KMS-11 (cell line): Measurements from ENCODE around the gene GGA1.
"Not testable (repeated sequence)": the region's sequence is repeated elsewhere in the genome, so short reads cannot be mapped to it uniquely, and the experiment has no call there.

Experiments used
- H2AFZ ChIP-seq: fragments of 200-600 bp; sonication (generic); 2 replicates; pipeline ENCODE4 v1.6.1; 2016; ENCODE audit warnings: antibody characterized with exemption, mixed run types, low read depth
- H3K27ac ChIP-seq: fragments of 200-600 bp; sonication (generic); 2 replicates; pipeline ENCODE4 v1.6.1; 2016; ENCODE audit warnings: mild to moderate bottlenecking, mixed run types
- H3K27me3 ChIP-seq: fragments of 200-600 bp; sonication (generic); 2 replicates; pipeline ENCODE4 v1.6.1; 2017; ENCODE audit warnings: mild to moderate bottlenecking, low read depth, mixed run types, moderate library complexity; ENCODE audit not compliant: insufficient read depth
- H3K36me3 ChIP-seq: fragments of 200-600 bp; sonication (generic); 2 replicates; pipeline ENCODE4 v1.6.1; 2017; ENCODE audit warnings: mild to moderate bottlenecking, mixed run types; ENCODE audit not compliant: insufficient read depth
- H3K4me1 ChIP-seq: fragments of 200-600 bp; sonication (generic); 2 replicates; pipeline ENCODE4 v1.6.1; 2016; ENCODE audit warnings: mild to moderate bottlenecking, low read depth, mixed run types; ENCODE audit not compliant: poor library complexity, severe bottlenecking
- H3K4me2 ChIP-seq: fragments of 200-600 bp; sonication (generic); 2 replicates; pipeline ENCODE4 v1.7.0; 2016; ENCODE audit warnings: mild to moderate bottlenecking, mixed run types
- H3K4me3 ChIP-seq: fragments of 200-600 bp; sonication (generic); IDR thresholded peaks from 2 replicates; pipeline ENCODE4 v1.6.1; 2017; ENCODE audit warnings: low read depth, low read length, mixed read lengths; ENCODE audit not compliant: insufficient read depth
- H3K79me2 ChIP-seq: fragments of 200-600 bp; sonication (generic); 2 replicates; pipeline ENCODE4 v1.6.1; 2016; ENCODE audit warnings: low read depth, mixed run types; ENCODE audit not compliant: insufficient read depth
- H3K9ac ChIP-seq: fragments of 200-600 bp; sonication (generic); 2 replicates; pipeline ENCODE4 v1.6.1; 2016; ENCODE audit warnings: mild to moderate bottlenecking, mixed run types
- H4K20me1 ChIP-seq: fragments of 200-600 bp; sonication (generic); 2 replicates; pipeline ENCODE4 v1.6.1; 2016; ENCODE audit warnings: mild to moderate bottlenecking, mixed run types; ENCODE audit not compliant: insufficient read depth
- CTCF ChIP-seq: fragments of 200-600 bp; sonication (generic); conservative IDR thresholded peaks from 2 replicates; pipeline ENCODE4 v1.6.1; 2017; ENCODE audit warnings: low read depth, mild to moderate bottlenecking, antibody characterized with exemption, low read length, moderate library complexity, mixed read lengths

Gene GGA1

GRCh38 chr22:37581504-37581903, 27.1 kb upstream of the GGA1 start:
- Histone ChIP-seq H3K4me3 (no peak overlapping the region), H3K27me3 (peaks cover 48% of the 10 kb centered on the region; the same call in 1 of the 2 replicates), H3K27ac (no peak overlapping the region), H3K36me3 (no peaks in the 10 kb centered on the region), H3K4me1 (peaks cover 6% of the 10 kb centered on the region), H3K79me2 (no peaks in the 10 kb centered on the region), H3K9ac (no peak overlapping the region), H2AFZ (no peak overlapping the region), H4K20me1 (no peaks in the 10 kb centered on the region), H3K4me2 (no peak overlapping the region)
- TF ChIP-seq CTCF: no peak

- Histone ChIP-seq H3K9ac (no peak overlapping the region), H3K79me2 (no peaks in the 10 kb centered on the region), H4K20me1 (no peaks in the 10 kb centered on the region), H2AFZ (no peak overlapping the region), H3K36me3 (no peaks in the 10 kb centered on the region), H3K27ac (no peak overlapping the region), H3K4me1 (peaks cover 6% of the 10 kb centered on the region), H3K4me2 (no peak overlapping the region), H3K4me3 (no peak overlapping the region), H3K27me3 (peaks cover 52% of the 10 kb centered on the region; the same call in 1 of the 2 replicates)
- TF ChIP-seq CTCF: no peak
Observed at GRCh38 chr22:37582526-37582925, 26.1 kb upstream of the GGA1 start.

GRCh38 chr22:37588546-37589215, 20.0 kb upstream of the GGA1 start:
- Histone ChIP-seq H3K79me2 (no peaks in the 10 kb centered on the region), H3K4me2 (no peak overlapping the region), H3K4me1 (peaks cover 6% of the 10 kb centered on the region), H3K27ac (no peak overlapping the region), H2AFZ (no peak overlapping the region), H3K9ac (no peak overlapping the region), H4K20me1 (no peaks in the 10 kb centered on the region), H3K27me3 (peaks cover 47% of the 10 kb centered on the region; the same call in 1 of the 2 replicates), H3K4me3 (no peak overlapping the region), H3K36me3 (no peaks in the 10 kb centered on the region)
- no peak for TF ChIP-seq CTCF

GRCh38 chr22:37589636-37590035, 19.0 kb upstream of the GGA1 start:
- H3K36me3 ChIP-seq: no peaks in the 10 kb centered on the region
- TF ChIP-seq CTCF: no peak
- no peak overlapping the region for H3K4me3 ChIP-seq
- H3K9ac ChIP-seq: no peak overlapping the region
- H2AFZ ChIP-seq: no peak overlapping the region
- no peaks in the 10 kb centered on the region for H3K79me2 ChIP-seq
- H3K27ac ChIP-seq: no peak overlapping the region
- peaks cover 6% of the 10 kb centered on the region for H3K4me1 ChIP-seq
- no peak overlapping the region for H3K4me2 ChIP-seq
- no peaks in the 10 kb centered on the region for H4K20me1 ChIP-seq
- peaks cover 50% of the 10 kb centered on the region for H3K27me3 ChIP-seq

- not testable (repeated sequence) for H2AFZ ChIP-seq, H3K4me1 ChIP-seq, H3K36me3 ChIP-seq, H3K9ac ChIP-seq, H3K4me2 ChIP-seq, H4K20me1 ChIP-seq, H3K27ac ChIP-seq, H3K4me3 ChIP-seq, H3K79me2 ChIP-seq
- H3K27me3 ChIP-seq: peaks cover 62% of the 10 kb centered on the region
Observed at GRCh38 chr22:37591081-37591480, 17.6 kb upstream of the GGA1 start.
